ENCODE measurements around the gene SCCPDH.

GRCh38 chr1:246794048-246794827, 70.0 kb downstream of the SCCPDH start:
- TF ChIP-seq CTCF (conservative IDR thresholded peaks at IDR 0.05 in 1 of 2, IDR thresholded peaks at IDR 0.05 in 1 of 2; ENCODE audit: low read depth in 1 of 2, low read length in 2 of 2) (no peak), EZH2 (IDR thresholded peaks at IDR 0.05; ENCODE audit: low read length, missing control alignments) (no peak)

All from fibroblast of lung (primary cell).